Suprapubic skin (tissue), 4 donors: ENCODE data around the gene TMTC2.

Experiments
- CTCF ChIP-seq, 2 donors: fragments of 200-600 bp in 1 of 2; fragments of 450-650 bp in 1 of 2; sonication (generic) in 1 of 2; IDR thresholded peaks; one replicate each; pipeline ENCODE4 v1.5.1; 2016 to 2019; ENCODE audit warnings: antibody characterized with exemption in 2 of 2, mild to moderate bottlenecking in 1 of 2, moderate library complexity in 1 of 2
- EP300 ChIP-seq: sonication (generic); formaldehyde crosslinking; IDR thresholded peaks from one replicate; pipeline ENCODE4 v1.6.1; 2017; ENCODE audit warnings: antibody characterized with exemption
- POLR2A ChIP-seq, 2 donors: fragments of 450-650 bp; IDR thresholded peaks; one replicate each; pipeline ENCODE4 v1.6.1; 2017; ENCODE audit warnings: antibody characterized with exemption in 2 of 2, mild to moderate bottlenecking in 2 of 2, moderate library complexity in 2 of 2
- POLR2AphosphoS5 ChIP-seq, 3 donors: sonication (generic); formaldehyde crosslinking; IDR thresholded peaks; one replicate each; pipeline ENCODE4 v1.6.1; 2017; ENCODE audit warnings: antibody characterized with exemption in 3 of 3

DNA sequence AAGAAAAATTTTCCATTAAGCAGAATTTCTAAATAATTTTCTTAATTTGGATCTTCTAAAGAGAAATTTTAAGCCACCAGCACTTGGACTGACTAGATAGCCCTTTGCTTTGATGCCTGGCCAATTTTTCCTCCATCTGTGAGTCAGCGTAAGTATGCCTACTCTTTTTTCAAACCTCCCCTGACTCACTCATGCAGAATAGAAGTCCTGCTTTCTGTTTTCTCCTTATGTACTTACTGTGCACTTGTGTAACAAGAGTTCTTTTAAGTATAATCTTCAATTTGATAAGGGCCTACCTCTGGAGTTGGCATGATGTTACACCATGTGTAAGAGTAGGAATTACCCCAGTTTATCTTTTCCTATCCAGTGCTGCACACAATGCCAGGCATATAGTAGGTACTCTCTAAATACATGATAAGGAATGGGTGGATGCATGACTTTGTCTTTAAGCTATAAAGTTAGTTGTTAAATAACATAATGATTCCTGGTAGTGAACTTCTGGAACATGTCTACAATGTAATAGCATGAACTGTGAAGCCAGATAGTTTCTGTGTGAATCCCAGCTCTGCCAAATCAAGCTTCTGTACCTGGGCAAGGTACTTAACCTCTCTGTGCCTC lies 329.6 kb downstream of the TMTC2 start:
- TF ChIP-seq CTCF (IDR thresholded peaks at IDR 0.05) (no peak), POLR2AphosphoS5 (IDR thresholded peaks at IDR 0.05) (no peak), EP300 (no peak), POLR2A (IDR thresholded peaks at IDR 0.05) (no peak)
